Panc1 (cell line): ENCODE results near the gene CDH13. TPM values are rescaled to one million over a fixed set of nuclear protein-coding genes. Genes with fewer than 3 reads are reported as not detected.

ENCODE experiments used
- ATAC-seq: fragments of 200-7000 bp; cut with Tn5 transposase; 2 replicates; pipeline ENCODE4 v1.9.1; 2020; ENCODE audit warnings: mild to moderate bottlenecking, moderate library complexity
- BruUV-seq: library from RNA; stranded (reverse); fragments of 400-500 nt; replicated peaks from 2 replicates; lab custom pipeline; 2021; lab: Mats Ljungman, UMichigan
- CTCF ChIA-PET: fragments of 300-600 bp; sonication (Branson Sonifier 250); formaldehyde crosslinking; loops from one replicate; lab custom pipeline; 2022; ENCODE audit warnings: antibody characterized with exemption; lab: Charles Lee
- POLR2A ChIA-PET: fragments of 300-600 bp; sonication (Branson Sonifier 250); formaldehyde crosslinking; loops from one replicate; lab custom pipeline; 2022; ENCODE audit warnings: antibody characterized with exemption; lab: Charles Lee
- DNase-seq: peaks from one replicate; pipeline ENCODE4 v3.0.0-alpha.2; 2010; ENCODE audit warnings: low read depth, low spot score
- H3K27ac ChIP-seq: 2 replicates; pipeline ENCODE4 v1.5.1; 2011; ENCODE audit warnings: mild to moderate bottlenecking, low read length, inconsistent platforms
- H3K27me3 ChIP-seq: fragments of 200-500 bp; sonication (Bioruptor generic); 2 replicates; pipeline ENCODE4 v1.6.0; 2014; ENCODE audit warnings: low read length, inconsistent platforms; ENCODE audit not compliant: control insufficient read depth, insufficient read depth
- H3K36me3 ChIP-seq: fragments of 200-500 bp; sonication (Bioruptor generic); 2 replicates; pipeline ENCODE4 v1.5.1; 2014; ENCODE audit warnings: inconsistent platforms, mild to moderate bottlenecking, low read length, moderate library complexity; ENCODE audit not compliant: control insufficient read depth, insufficient read depth
- H3K4me1 ChIP-seq: 2 replicates; pipeline ENCODE4 v1.5.1; 2011; ENCODE audit warnings: inconsistent platforms, mild to moderate bottlenecking, low read length, moderate library complexity; ENCODE audit not compliant: control insufficient read depth, insufficient read depth
- H3K4me3 ChIP-seq, 2 experiments: 2 replicates each; pipeline ENCODE4 v1.5.1; 2011 to 2012; ENCODE audit warnings: low read depth in 2 of 2, low read length in 2 of 2, mild to moderate bottlenecking in 2 of 2, inconsistent platforms in 1 of 2, moderate library complexity in 1 of 2
- H3K9me3 ChIP-seq: fragments of 200-500 bp; sonication (Bioruptor generic); 2 replicates; pipeline ENCODE4 v1.5.1; 2014; ENCODE audit warnings: low read depth, mild to moderate bottlenecking, inconsistent platforms, low read length, moderate library complexity; ENCODE audit not compliant: control insufficient read depth, insufficient read depth
- POLR2AphosphoS5 ChIP-seq: IDR thresholded peaks from 2 replicates; pipeline ENCODE4 v1.6.1; 2012; ENCODE audit warnings: mild to moderate bottlenecking, low read depth, low read length, moderate library complexity
- SIN3A ChIP-seq: IDR thresholded peaks from 2 replicates; pipeline ENCODE4 v1.6.1; 2012; ENCODE audit warnings: low read depth, mild to moderate bottlenecking, low read length, moderate library complexity, borderline replicate concordance; ENCODE audit not compliant: insufficient read depth
- TCF7L2 ChIP-seq: IDR thresholded peaks from 2 replicates; pipeline ENCODE4 v1.6.1; 2011; ENCODE audit warnings: mild to moderate bottlenecking, low read depth, low read length, inconsistent platforms
- in situ Hi-C: cut with HindIII; loops from 2 replicates; pipeline ENCODE4 v1.10.0; 2016; ENCODE audit warnings: low sequenced_read_pairs, low pct_unique_long_range_greater_than_20kb
- intact Hi-C: fragments of 100-400 bp; cut with micrococcal nuclease; formaldehyde crosslinking; loops from one replicate; pipeline ENCODE4 v1.10.0; 2022; ENCODE audit not compliant: unreplicated experiment
- total RNA-seq: library from RNA; stranded (reverse); gene quantifications from one replicate; pipeline ENCODE4 v1.2.1, GENCODE V29; 2021; ENCODE audit not compliant: unreplicated experiment
- TF ChIP-seq, protein P1 (sequence below), 2 experiments: IDR thresholded peaks; 2 replicates each; pipeline ENCODE4 v1.6.1; 2011 to 2012; ENCODE audit warnings: low read depth in 2 of 2, control low read depth in 1 of 2, low read length in 1 of 2, mild to moderate bottlenecking in 1 of 2, moderate library complexity in 1 of 2; ENCODE audit not compliant: insufficient read depth in 1 of 2
- TF ChIP-seq, protein P2 (sequence below): fragments of 450-650 bp; IDR thresholded peaks from 2 replicates; pipeline ENCODE4 v1.5.1; 2017; ENCODE audit warnings: mild to moderate bottlenecking

Gene CDH13
- total RNA-seq, 1 experiment from 2014 or later = not detected

DNA sequence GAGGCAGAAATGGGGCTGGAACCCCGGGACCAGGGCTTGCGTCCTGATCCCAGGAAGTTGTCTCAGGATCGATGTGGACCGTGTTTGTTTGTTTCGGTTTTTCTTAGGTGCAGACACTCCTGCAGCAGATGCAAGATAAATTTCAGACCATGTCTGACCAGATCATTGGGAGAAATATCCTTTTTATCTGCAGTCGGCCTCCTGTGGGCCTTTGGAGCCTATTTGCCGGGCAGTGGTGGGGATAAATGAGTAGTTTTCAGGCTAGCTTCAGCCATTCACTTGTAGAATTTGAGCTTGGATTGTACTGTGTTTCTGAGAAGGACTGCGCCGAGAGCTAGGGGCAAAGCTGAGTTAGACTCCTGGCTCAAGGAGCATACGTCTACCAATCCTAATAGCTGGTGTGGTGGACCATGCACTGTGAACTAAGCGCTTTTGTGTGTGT lies 1181.8 kb downstream of the CDH13 start:
- Histone ChIP-seq H3K27ac (peak overlapping the region; percentile 81), H3K36me3 (peaks cover 18% of the 10 kb centered on the region), H3K27me3 (no peaks in the 10 kb centered on the region), H3K9me3 (no peaks in the 10 kb centered on the region), H3K4me3 (peak overlapping the region; percentile 86 to 88), H3K4me1 (peaks cover 2% of the 10 kb centered on the region; the same call in 1 of the 2 replicates)
- POLR2A ChIA-PET = interaction anchor here (0.6 kb wide), 1 partner anchor 694 kb away, joined by 4 read pairs; no protein-coding TSS in a partner anchor
- in situ Hi-C loops (no loop called here), intact Hi-C loops (no loop called here)
- no peak for TF ChIP-seq TCF7L2
- TF ChIP-seq, protein P1, sequence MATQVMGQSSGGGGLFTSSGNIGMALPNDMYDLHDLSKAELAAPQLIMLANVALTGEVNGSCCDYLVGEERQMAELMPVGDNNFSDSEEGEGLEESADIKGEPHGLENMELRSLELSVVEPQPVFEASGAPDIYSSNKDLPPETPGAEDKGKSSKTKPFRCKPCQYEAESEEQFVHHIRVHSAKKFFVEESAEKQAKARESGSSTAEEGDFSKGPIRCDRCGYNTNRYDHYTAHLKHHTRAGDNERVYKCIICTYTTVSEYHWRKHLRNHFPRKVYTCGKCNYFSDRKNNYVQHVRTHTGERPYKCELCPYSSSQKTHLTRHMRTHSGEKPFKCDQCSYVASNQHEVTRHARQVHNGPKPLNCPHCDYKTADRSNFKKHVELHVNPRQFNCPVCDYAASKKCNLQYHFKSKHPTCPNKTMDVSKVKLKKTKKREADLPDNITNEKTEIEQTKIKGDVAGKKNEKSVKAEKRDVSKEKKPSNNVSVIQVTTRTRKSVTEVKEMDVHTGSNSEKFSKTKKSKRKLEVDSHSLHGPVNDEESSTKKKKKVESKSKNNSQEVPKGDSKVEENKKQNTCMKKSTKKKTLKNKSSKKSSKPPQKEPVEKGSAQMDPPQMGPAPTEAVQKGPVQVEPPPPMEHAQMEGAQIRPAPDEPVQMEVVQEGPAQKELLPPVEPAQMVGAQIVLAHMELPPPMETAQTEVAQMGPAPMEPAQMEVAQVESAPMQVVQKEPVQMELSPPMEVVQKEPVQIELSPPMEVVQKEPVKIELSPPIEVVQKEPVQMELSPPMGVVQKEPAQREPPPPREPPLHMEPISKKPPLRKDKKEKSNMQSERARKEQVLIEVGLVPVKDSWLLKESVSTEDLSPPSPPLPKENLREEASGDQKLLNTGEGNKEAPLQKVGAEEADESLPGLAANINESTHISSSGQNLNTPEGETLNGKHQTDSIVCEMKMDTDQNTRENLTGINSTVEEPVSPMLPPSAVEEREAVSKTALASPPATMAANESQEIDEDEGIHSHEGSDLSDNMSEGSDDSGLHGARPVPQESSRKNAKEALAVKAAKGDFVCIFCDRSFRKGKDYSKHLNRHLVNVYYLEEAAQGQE (IDR thresholded peaks at IDR 0.05; ENCODE audit: insufficient read depth in 1 of 2, low read depth in 2 of 2, low read length in 1 of 2) = no peak
- no peak for TF ChIP-seq SIN3A
- no TSS peak for BruUV-seq
- ATAC-seq (no peak), DNase-seq (no peak)
- CTCF ChIA-PET = no interaction called here

DNA sequence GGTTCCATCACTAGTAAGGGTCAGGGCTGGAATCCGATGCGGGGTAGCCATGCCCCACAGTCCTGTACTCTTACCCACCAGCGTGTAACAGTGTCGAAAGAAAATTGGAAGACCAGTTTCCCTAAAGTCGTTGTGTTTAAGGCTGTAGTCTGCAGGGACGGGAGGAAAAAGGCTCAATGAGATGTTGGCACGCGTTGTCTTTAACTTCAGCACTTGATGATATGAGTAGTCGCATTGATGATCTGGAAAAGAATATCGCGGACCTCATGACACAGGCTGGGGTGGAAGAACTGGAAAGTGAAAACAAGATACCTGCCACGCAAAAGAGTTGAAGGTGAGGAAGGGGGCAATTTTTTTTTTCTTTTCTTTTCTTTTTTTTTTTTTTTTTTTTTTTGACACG lies 1182.3 kb downstream of the CDH13 start:
- TF ChIP-seq SIN3A (no peak), POLR2AphosphoS5 (no peak), TCF7L2 (no peak)
- TF ChIP-seq, protein P1 (IDR thresholded peaks at IDR 0.05; ENCODE audit: insufficient read depth in 1 of 2, low read depth in 2 of 2, low read length in 1 of 2) = no peak
- TF ChIP-seq, protein P2, sequence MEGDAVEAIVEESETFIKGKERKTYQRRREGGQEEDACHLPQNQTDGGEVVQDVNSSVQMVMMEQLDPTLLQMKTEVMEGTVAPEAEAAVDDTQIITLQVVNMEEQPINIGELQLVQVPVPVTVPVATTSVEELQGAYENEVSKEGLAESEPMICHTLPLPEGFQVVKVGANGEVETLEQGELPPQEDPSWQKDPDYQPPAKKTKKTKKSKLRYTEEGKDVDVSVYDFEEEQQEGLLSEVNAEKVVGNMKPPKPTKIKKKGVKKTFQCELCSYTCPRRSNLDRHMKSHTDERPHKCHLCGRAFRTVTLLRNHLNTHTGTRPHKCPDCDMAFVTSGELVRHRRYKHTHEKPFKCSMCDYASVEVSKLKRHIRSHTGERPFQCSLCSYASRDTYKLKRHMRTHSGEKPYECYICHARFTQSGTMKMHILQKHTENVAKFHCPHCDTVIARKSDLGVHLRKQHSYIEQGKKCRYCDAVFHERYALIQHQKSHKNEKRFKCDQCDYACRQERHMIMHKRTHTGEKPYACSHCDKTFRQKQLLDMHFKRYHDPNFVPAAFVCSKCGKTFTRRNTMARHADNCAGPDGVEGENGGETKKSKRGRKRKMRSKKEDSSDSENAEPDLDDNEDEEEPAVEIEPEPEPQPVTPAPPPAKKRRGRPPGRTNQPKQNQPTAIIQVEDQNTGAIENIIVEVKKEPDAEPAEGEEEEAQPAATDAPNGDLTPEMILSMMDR = no peak
- no peaks in the 10 kb centered on the region for H3K9me3 ChIP-seq
- TSS peak; percentile 86 for BruUV-seq
- H3K27ac ChIP-seq = peak overlapping the region; percentile 81
- ATAC-seq (no peak), DNase-seq (no peak)
- intact Hi-C loops = no loop called here
- ChIA-PET POLR2A (no interaction called here), CTCF (interaction anchor here (0.7 kb wide), 1 partner anchor 276 kb away, joined by 15 read pairs; no protein-coding TSS in a partner anchor)
- in situ Hi-C loops = no loop called here
- H3K27me3 ChIP-seq = no peaks in the 10 kb centered on the region
- H3K36me3 ChIP-seq = peaks cover 18% of the 10 kb centered on the region
- H3K4me1 ChIP-seq = peaks cover 4% of the 10 kb centered on the region
- peak overlapping the region; percentile 86 to 88 for H3K4me3 ChIP-seq
